GM23338 (cell line): ENCODE measurements around the gene SMARCE1.

Source experiments
- CREB1 ChIP-seq: fragments of 250-450 bp; sonication (Bioruptor Pico); IDR thresholded peaks from 2 replicates; pipeline ENCODE4 v1.5.0; 2020; ENCODE audit warnings: low read depth, mild to moderate bottlenecking, moderate library complexity
- CTCF ChIP-seq, 2 experiments: fragments of 200-600 bp in 1 of 2; sonication (generic) in 1 of 2; conservative IDR thresholded peaks; 2 replicates each; pipeline versions ENCODE4 v1.5.1 to v1.6.1; 2016 to 2017; ENCODE audit warnings: antibody characterized with exemption in 2 of 2, low read depth in 2 of 2, mild to moderate bottlenecking in 2 of 2, moderate library complexity in 1 of 2
- ETS1 ChIP-seq: IDR thresholded peaks from 2 replicates; pipeline ENCODE4 v1.6.1; 2016; ENCODE audit warnings: antibody characterized with exemption
- EZH2 ChIP-seq: fragments of 200-600 bp; sonication (generic); IDR thresholded peaks from one replicate; pipeline ENCODE4 v1.8.0; 2017; ENCODE audit warnings: antibody characterized with exemption, mild to moderate bottlenecking, low read depth; ENCODE audit not compliant: unreplicated experiment
- EZH2phosphoT487 ChIP-seq: fragments of 200-600 bp; sonication (generic); IDR thresholded peaks from one replicate; pipeline ENCODE4 v1.8.1; 2018; ENCODE audit warnings: antibody characterized with exemption; ENCODE audit not compliant: unreplicated experiment
- JUNB ChIP-seq: IDR thresholded peaks from one replicate; pipeline ENCODE4 v1.6.1; 2016; ENCODE audit warnings: antibody characterized with exemption; ENCODE audit not compliant: unreplicated experiment
- NANOG ChIP-seq: IDR thresholded peaks from 2 replicates; pipeline ENCODE4 v1.6.1; 2016; ENCODE audit warnings: antibody characterized with exemption, borderline replicate concordance
- POLR2AphosphoS5 ChIP-seq: IDR thresholded peaks from 2 replicates; pipeline ENCODE4 v1.6.1; 2016; ENCODE audit warnings: antibody characterized with exemption, low read depth
- REST ChIP-seq: IDR thresholded peaks from one replicate; pipeline ENCODE4 v1.6.1; 2018; ENCODE audit warnings: antibody characterized with exemption; ENCODE audit not compliant: unreplicated experiment
- STAT1 ChIP-seq: IDR thresholded peaks from one replicate; pipeline ENCODE4 v1.6.1; 2016; ENCODE audit warnings: antibody characterized with exemption; ENCODE audit not compliant: unreplicated experiment
- ZNF114 ChIP-seq: fragments of 250-450 bp; sonication (Bioruptor Pico); IDR thresholded peaks from 2 replicates; pipeline ENCODE4 v1.5.0; 2020; ENCODE audit warnings: mild to moderate bottlenecking, moderate library complexity
- ZNF331 ChIP-seq: fragments of 250-450 bp; sonication (Bioruptor Pico); IDR thresholded peaks from 2 replicates; pipeline ENCODE4 v1.5.0; 2020; ENCODE audit warnings: low read depth, mild to moderate bottlenecking, moderate library complexity
- ZNF462 ChIP-seq: fragments of 250-450 bp; sonication (Bioruptor Pico); IDR thresholded peaks from 2 replicates; pipeline ENCODE4 v1.5.0; 2020; ENCODE audit warnings: mild to moderate bottlenecking, moderate library complexity

GRCh38 chr17:40612599-40613244 is 34.9 kb downstream of the SMARCE1 start:
- no peak for TF ChIP-seq POLR2AphosphoS5
- TF ChIP-seq CTCF (conservative IDR thresholded peaks at IDR 0.05; ENCODE audit: low read depth in 2 of 2): no peak
- no peak for TF ChIP-seq EZH2phosphoT487
- no peak for TF ChIP-seq CREB1 (CRISPR knock-in tag)
- TF ChIP-seq EZH2: no peak
- TF ChIP-seq REST: no peak
- TF ChIP-seq JUNB: no peak
- TF ChIP-seq ZNF462 (CRISPR knock-in tag): no peak
- no peak for TF ChIP-seq ZNF331 (CRISPR knock-in tag)
- no peak for TF ChIP-seq ZNF114 (CRISPR knock-in tag)
- TF ChIP-seq ETS1: no peak
- TF ChIP-seq NANOG: no peak
- TF ChIP-seq STAT1: no peak
